Measurements from ENCODE around the gene ZNF644. TPM values are rescaled to one million over a fixed set of nuclear protein-coding genes. Genes with fewer than 3 reads are reported as not detected.
"Not testable (repeated sequence)": the region's sequence is repeated elsewhere in the genome, so short reads cannot be mapped to it uniquely, and the experiment has no call there.

The ZNF644 gene
- 10 to 100 TPM; 29.1 to 41.3 TPM for total RNA-seq
- long read RNA-seq, full-length matches to known transcripts, result 15 of 59 reads
- long read RNA-seq, partial matches to known transcripts, result 42 of 59 reads
- long read RNA-seq, other reads (novel, unspliced or antisense), result 2 of 59 reads

DNA sequence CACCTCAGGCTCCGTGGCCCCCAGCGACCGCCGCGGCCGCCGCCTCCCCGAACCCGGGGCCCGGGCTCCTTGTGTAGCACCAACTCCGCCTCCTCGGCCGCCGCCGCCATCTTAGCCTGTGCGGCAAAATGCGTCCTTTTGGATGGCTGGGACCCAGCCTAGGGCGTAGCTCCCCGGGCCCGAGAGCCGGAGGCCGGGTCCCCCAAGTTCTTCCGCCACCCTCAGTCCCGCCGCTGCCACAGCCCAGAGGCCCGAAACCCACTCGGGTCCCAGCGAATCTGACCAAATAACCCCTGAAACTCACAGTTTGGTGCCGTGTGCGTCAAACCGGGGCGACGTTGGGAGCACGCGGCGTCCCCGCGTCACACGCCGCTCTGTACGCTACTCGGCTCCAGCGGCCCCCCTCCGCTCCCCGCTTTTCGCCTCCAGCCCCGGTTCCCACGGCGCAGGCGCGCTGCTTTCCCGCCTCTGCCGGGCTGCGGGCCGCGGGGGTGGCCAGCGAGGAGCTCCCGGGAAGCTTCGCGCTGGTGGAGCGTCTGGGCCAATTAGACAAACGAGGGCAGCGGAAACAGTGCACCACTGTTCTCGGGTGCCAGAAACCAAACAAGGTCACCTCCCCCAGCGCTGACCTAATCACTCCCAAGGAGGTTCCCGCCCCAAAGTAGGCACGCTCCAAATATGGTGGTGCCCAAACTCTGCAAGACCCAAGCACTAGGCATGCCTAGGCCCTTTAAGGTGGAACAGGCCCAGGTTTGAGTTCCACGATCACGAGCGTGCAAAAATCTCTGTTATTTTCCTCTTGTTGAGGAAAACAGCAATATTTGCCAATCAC lies at the start of gene ZNF644:
TSS of gene ZNF644 (minus strand) at position 350 of the 832 bp plus-strand sequence. CDS start 39,682 bp downstream, outside the sequence.
- intact Hi-C loops (cut with DNase I), result loop anchor here in 1 of 2 donors (5.0 kb wide), 1 partner anchor 170 kb away; no protein-coding TSS in a partner anchor
- peak; percentile 95 to 96 for ATAC-seq
- DNase-seq, result peak; percentile 92

DNA sequence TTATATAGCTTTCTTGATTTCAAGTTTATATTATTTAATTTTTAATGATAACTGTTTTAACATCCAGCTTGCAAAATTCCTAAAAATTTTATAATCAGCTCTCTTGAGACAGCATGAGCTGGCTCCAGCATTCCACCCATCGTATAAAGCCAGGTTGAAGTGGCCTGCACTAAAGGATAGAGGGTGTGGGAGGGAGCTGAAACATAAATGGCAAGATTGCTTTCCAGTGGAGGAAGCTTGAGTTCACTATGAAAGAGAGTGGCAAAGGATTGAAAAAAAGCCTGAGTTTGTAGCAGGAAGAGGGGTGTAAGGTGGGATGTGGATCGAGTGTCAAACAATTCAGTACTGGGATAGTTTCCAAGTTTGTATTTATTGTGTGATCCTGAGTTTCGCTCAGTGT lies 48.5 kb upstream of the ZNF644 start:
- ATAC-seq (no peak), DNase-seq (no peak)

DNA sequence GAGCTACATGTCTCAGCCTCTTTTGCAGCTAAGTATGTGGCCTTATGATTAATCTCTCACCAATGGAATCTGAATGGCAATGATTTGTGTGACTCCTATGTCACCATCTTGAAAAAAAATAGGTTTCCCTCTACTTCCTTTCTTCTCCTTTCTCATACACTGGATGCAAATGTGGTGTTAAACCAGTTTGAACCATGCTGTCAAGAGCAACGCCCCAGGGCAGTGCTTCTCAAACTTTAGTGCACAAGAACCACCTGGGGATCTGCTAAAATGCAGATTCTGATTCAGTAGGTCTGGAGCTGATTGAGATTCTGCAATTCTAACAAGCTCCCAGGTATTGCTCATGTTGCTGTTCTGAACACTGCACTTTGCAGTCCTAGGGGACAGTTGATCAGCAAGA lies 44.7 kb upstream of the ZNF644 start:
- intact Hi-C loops (cut with DNase I), result no loop called here
- no peak for ATAC-seq
- DNase-seq, result no peak

More for the DNA sequence above, 48.5 kb upstream of the ZNF644 start:
- intact Hi-C loops (cut with DNase I), result no loop called here

DNA sequence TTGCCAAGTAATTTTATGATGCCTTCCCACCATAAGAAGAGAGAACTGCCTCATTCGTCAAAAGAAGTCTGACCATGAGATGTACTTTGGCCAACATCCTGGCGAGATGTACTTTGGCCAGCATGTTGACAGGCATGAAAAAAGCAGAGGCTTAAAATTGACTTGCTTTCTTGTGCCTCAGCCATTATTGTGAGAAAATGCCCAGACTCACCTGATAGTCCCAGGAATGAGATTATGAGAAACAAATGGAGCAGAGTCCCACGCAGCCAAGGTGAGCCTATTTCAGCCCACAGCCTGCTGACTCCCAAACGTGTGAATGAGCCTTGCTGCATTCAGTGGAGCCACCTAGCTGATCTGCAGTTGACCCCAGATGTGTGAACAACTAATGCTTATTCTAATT lies 43.5 kb upstream of the ZNF644 start:
- intact Hi-C loops (cut with DNase I), result no loop called here
- DNase-seq, result no peak
- ATAC-seq, result no peak

DNA sequence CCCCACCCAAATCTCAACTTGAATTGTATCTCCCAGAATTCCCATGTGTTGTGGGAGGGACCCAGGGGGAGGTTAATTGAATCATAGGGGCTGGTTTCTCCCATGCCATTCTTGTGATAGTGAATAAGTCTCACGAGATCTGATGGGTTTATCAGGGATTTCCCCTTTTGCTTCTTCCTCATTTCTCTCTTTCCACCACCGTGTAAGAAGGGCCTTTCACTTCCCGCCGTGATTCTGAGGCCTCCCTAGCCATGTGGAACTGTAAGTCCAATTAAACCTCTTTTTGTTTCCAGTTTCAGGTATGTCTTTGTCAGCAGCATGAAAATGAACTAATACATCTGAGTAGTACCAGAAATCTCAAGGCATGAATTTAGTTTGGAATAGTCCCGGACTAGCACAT lies 41.6 kb upstream of the ZNF644 start:
- intact Hi-C loops (cut with DNase I); ATAC-seq; DNase-seq: not testable (repeated sequence)

DNA sequence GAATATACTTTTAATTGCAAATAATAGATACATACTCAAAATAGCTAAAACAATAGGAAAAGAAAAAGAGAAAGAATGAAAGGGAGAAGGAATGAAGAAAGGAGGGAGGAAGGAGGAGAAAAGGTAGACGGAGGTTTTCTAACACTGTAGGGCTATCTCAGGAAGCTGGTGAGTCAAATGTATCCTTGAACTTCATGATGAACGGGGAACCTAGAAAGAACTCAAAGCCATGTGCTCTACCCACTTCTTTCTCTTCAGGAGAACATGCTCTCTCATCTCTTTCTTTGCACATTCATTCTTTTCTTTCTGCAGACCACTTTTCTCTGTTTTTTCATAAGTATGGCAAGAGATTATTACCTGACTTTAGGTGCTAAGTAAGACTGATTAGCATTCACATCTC lies 37.3 kb upstream of the ZNF644 start:
- ATAC-seq, result no peak
- intact Hi-C loops (cut with DNase I), result no loop called here
- no peak for DNase-seq

DNA sequence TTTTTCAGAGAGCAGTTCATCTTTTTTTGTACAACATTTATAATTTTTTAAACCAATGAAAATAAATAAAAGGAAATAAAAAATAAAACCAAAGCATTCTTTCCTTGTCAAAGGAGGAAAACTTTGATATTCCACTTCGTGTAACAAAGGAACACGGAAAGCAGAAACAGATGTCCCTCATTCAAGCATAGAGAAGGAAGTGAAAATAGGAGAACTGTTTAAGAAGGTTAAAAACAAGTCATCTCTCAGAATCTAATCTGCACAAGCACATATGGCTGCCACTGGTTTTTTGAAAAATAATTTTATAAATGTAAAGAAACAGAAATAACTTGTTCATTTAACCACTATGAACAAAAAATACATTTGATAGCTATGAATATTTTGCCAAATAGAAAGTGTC lies 35.9 kb upstream of the ZNF644 start:
- intact Hi-C loops (cut with DNase I), result no loop called here
- DNase-seq (no peak), ATAC-seq (no peak)

DNA sequence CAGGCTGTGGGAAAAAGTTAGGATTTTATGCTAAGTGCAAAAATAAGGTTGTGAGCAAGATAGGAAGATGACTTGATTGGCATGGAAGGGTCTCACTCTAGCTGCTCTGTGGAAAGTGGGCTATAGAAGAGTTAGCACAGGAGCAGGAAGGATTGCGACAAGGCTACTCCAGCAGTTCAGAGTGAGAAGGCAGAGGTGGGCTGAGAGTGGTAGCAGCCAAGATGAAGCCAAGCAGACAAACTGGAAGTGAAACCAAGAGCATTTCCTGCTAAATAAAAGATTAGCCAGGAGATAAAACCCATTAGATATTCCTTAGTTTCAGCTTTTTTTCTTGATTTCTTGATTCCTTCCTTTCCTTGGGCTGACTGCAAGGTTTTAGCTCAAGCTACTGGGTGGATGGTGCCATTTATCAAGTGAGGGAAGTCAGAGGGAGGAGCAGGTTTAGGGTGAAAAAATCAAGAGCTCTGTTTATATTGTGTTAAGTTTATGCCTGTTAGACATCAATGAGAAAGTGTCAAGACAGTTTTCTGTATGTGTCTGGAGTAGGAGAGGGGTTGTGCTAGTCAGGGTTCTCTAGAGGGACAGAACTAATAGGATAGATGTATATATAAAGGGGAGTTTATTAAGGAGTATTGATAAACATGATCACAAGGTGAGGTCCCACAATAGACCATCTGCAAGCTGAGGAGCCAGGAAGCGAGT lies 33.1 kb upstream of the ZNF644 start:
- intact Hi-C loops (cut with DNase I), result no loop called here
- DNase-seq, result no peak
- no peak for ATAC-seq

DNA sequence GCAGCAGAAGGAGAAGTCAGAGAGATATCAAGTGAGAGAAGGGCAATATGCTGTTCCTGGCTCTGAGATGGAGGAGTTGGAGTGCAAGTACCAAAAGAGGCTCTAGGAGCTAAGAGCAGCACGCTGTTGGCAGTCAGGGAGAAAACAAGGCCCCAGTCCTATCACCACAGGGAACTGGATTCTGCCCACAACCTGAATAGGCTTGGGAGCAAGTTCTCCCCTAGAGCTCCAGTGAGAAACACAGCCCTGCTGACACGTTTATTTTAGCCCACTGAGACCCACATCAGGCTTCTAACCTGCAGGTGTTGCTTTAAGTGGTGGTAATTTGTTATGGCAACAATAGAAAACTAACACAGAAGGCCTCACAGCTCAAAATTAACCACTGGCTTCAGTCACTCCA lies 31.8 kb upstream of the ZNF644 start:
- intact Hi-C loops (cut with DNase I), result no loop called here
- ATAC-seq, result no peak
- no peak for DNase-seq

DNA sequence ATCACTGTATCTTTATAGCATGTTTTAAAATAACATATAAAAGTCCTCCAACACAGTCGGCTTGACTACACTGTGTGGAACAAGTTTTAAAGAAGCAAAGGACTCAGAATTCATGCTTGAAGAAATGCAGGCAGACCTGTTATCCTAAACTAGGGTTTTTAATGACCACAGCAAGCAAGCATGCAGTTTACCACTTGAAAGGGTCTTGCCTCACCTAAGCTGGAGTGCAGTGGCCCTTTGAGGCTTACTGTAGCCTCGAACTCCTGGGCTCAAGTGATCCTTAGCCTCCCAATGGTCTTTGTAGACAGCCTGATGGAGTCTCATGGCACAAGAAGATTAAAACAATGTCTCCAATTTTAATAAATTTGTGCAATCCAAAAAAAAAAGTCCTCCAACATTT lies 27.7 kb upstream of the ZNF644 start:
- DNase-seq; ATAC-seq; intact Hi-C loops (cut with DNase I): not testable (repeated sequence)

DNA sequence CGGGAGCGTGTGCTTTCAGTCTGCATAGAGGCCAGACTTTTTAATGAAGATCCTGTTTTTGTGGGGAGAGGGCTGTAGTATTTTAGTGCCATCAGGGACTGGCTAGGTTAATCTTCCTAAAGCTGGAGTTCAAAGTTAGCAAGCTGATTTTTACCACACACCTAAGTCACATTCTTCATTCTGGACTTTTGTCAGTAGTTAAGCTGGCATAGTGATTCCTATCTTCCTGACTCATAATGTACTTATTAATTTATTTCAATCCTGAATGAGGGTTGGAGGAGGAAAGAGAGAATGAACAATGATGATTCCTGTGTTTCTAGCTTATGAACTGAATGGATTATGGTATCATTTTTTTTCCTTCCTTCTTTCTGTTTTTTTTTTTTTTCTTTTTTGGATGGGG lies 24.9 kb upstream of the ZNF644 start:
- ATAC-seq (no peak), DNase-seq (no peak)
- intact Hi-C loops (cut with DNase I), result no loop called here

DNA sequence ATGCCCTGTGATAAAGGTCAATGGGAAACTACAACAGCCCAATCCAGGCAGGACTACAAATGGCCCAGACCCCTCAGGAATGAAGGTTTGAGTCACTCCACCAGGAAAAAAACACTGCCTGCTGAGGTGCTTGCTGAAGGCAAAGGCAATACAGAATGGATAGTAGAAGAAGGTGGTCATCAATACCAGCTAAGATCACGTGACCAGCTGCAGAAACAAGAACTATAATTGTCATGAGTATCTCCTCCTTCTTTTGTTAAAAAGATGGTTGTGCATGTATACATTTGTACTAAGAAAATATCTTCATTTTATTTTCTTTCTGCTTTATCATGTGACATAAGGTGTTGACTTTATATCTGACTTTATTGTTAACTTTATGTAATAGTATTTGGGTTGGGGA lies 23.4 kb upstream of the ZNF644 start:
- ATAC-seq, result no peak
- no peak for DNase-seq
- intact Hi-C loops (cut with DNase I), result no loop called here

DNA sequence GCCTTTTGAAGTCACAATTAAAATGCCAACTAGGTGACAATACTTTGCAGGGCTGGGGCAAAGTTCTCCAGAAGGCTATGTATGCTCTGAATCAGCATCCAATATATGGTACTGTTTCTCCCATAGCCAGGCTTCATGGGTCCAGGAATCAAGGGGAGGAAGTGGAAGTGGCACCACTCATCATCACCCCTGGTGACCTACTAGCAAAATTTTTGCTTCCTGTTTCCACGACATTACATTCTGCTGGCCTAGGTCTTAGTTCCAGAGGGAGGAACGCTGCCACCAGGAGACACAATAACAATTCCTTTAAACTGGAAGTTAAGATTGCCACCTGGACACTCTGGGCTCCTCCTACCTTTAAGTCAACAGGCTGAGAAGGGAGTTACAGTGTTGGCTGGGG lies 22.9 kb upstream of the ZNF644 start:
- DNase-seq; ATAC-seq; intact Hi-C loops (cut with DNase I): not testable (repeated sequence)

DNA sequence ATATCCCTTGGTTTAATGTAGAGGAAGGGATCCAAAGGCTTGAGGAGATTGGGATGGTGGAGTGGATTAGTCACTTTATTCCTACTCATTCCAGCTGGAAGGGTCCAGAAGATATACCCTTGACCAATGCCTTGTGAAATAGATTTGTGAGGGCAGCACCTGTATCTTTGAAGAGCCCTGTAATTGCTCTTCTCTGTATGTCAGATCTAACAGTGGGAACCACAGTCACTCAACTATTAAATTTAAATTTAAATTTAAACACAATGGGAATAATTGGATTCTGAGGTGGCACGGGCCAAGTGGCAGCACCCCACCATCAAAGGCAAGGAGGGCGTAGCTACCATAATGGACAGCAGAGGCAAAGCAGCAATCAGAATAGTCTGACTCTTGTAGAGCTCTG lies 20.5 kb upstream of the ZNF644 start:
- DNase-seq; intact Hi-C loops (cut with DNase I); ATAC-seq: not testable (repeated sequence)

DNA sequence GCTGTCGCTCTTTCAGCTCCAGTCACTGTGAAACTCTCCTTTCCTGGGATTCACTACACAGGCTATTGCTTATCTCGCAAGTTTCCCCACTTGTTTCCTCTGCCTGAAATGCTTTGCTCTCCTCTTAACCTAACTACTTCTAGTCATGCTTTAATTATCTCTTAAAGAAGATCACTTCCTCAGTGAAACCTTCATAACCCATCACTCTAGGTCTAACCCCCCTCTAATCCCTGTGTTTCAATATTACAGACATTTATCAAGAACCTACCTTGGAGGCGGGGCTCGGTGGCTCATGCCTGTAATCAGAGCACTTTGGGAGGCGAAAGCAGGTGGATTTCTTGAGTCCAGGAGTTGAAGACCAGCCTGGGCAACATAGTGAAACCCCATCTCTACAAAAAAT lies 16.7 kb upstream of the ZNF644 start:
- DNase-seq, result no peak
- intact Hi-C loops (cut with DNase I), result no loop called here
- no peak for ATAC-seq

DNA sequence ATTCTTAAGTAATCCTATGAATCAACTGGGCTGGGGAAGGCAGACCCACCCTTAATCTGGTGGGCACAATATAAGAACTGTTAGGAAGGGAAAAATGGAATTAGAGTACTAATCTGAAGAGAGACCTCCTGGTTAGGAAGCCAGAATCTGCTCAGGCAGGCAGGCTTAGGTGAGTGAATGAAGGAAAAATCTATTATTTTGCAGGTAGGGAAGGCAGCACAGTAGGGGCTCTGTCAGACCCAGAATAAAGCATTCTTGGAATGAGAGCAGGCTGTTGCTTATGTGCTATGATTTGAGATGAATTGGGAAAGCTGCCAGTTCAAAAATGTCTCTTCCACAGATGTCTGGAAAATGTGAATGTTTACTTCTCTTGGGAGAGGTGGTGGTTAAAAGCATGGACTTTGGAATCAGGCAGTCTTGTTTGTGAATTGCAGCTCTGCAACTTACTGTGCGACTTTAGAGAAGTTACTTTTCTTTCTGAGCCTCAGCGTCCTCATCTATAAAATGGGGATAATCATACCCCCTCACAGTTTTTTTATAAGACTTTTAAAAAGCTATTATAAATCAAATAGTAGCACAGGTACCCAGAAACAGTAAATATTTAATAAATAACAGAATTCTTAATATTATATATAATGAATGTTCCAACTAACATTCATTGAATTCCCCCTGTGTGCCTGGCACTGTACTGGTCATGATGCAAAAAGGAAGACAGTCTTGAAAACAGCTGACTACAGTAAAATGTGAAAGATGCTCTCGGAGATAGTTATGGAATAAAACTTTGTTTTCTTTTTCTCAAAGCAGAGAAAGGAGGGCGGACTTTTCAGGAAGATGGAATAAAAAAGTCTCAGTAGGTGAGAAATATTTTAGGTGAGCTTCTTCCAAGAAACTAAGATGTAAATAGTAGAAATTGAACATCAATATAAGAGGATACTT lies 15.3 kb upstream of the ZNF644 start:
- ATAC-seq, result no peak
- DNase-seq, result no peak
- intact Hi-C loops (cut with DNase I), result no loop called here

DNA sequence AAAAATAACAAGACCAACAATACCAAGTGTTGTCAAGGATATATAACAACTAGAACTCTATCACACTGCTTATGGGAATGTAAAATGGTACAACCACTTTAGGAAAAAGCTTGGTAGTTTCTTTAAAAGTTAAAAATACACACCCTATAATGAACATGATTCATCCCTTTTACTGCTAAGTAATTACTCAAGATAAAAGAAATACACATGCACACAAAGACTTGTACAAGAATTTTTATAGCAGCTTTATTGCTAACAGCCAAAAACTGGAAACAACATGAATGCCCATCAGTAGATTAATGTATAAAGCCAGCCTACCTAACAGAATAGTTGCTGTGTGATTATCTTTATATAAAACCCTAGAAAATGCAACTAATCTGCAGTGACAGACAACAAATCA lies 10.5 kb upstream of the ZNF644 start:
- DNase-seq, result no peak
- ATAC-seq, result no peak
- intact Hi-C loops (cut with DNase I), result no loop called here

DNA sequence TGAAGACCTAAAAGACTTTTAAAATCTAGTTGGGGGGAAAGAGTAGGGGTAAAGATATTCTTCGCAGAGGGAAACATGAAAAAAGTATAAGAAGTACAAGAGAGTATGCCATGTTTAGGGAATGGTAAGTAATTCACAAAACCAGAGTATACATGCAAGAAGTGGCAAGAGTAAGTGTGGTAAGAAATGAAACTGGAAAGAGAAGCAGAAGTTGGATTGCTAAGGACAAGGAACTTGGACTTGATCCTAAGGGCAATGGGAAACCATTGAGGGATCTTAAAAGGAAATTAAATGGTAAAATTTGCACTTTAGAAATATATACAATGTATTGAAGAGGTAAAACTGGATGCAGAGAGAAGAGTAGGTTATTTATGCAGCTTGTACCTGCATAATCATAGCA lies 9.2 kb upstream of the ZNF644 start:
- no peak for ATAC-seq
- intact Hi-C loops (cut with DNase I), result no loop called here
- no peak for DNase-seq

DNA sequence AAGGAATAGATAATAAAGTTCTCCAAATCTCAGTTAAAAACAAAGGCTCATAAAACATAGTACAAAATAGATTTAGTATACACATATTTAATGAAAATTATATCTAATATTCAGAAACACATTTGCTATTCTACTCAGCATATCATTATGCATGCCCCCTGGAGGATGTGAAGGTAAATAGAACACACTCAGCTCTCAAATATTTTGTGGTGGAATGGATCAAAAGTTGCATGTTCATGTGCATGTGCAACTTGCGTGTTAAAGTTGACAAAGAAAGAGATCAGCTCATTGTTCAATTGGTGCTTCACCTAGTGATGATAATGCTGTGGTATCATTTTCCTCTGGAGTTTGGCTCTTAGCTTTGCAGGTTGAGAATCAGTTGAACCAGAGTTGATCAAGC lies 4.9 kb upstream of the ZNF644 start:
- no peak for ATAC-seq
- DNase-seq, result no peak
- intact Hi-C loops (cut with DNase I), result no loop called here

All from left cardiac atrium (tissue), 4 donors.